ENCODE data around the gene MDFIC. TPM values are rescaled to one million over a fixed set of nuclear protein-coding genes. Genes with fewer than 3 reads are reported as not detected.

MDFIC gene
- total and polyA plus RNA-seq, 2 experiments from 2014 or later: 3.0 to 5.2 TPM

GRCh38 chr7:114937446-114937845, 15.6 kb downstream of the MDFIC start:
- Mint-ChIP-seq H3K4me3 (no peak overlapping the region), H3K4me1 (peaks cover 13% of the 10 kb centered on the region; the same call in 2 of the 3 replicates), H3K9me3 (no peaks in the 10 kb centered on the region), H3K27me3 (ENCODE audit: insufficient read depth, low read depth, poor library complexity) (no peaks in the 10 kb centered on the region), H3K36me3 (ENCODE audit: low read depth) (no peaks in the 10 kb centered on the region), H3K27ac (no peak overlapping the region)
- ATAC-seq (no peak), DNase-seq (ENCODE audit: low spot score) (no peak)
- H3K4me2 ChIP-seq: no peak overlapping the region
- H3F3A ChIP-seq (replicated peaks; ENCODE audit: low read depth): no peaks in the 10 kb centered on the region
- no peaks in the 10 kb centered on the region for H3K27me3 ChIP-seq (ENCODE audit: insufficient read depth)
- no peaks in the 10 kb centered on the region for H3K36me3 ChIP-seq (ENCODE audit: insufficient read depth)
- H3K4me1 ChIP-seq (ENCODE audit: insufficient read depth): no peaks in the 10 kb centered on the region
- H3K4me3 ChIP-seq: no peak overlapping the region
- no peak overlapping the region for H2AFZ ChIP-seq
- no peaks in the 10 kb centered on the region for H4K20me1 ChIP-seq (replicated peaks; ENCODE audit: insufficient read depth)
- TF ChIP-seq NANOG (IDR thresholded peaks at IDR 0.05; ENCODE audit: borderline replicate concordance): no peak
- no peak for TF ChIP-seq ZNF331 (CRISPR knock-in tag; IDR thresholded peaks at IDR 0.05; ENCODE audit: low read depth)
- TF ChIP-seq CREB1 (CRISPR knock-in tag; IDR thresholded peaks at IDR 0.05; ENCODE audit: low read depth): no peak
- TF ChIP-seq, protein P1, sequence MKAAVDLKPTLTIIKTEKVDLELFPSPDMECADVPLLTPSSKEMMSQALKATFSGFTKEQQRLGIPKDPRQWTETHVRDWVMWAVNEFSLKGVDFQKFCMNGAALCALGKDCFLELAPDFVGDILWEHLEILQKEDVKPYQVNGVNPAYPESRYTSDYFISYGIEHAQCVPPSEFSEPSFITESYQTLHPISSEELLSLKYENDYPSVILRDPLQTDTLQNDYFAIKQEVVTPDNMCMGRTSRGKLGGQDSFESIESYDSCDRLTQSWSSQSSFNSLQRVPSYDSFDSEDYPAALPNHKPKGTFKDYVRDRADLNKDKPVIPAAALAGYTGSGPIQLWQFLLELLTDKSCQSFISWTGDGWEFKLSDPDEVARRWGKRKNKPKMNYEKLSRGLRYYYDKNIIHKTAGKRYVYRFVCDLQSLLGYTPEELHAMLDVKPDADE (IDR thresholded peaks at IDR 0.05): no peak
- TF ChIP-seq EZH2phosphoT487 (IDR thresholded peaks at IDR 0.05; ENCODE audit: unreplicated experiment): no peak
- no peak for TF ChIP-seq POLR2AphosphoS5 (IDR thresholded peaks at IDR 0.05; ENCODE audit: low read depth)
- TF ChIP-seq ZNF114 (CRISPR knock-in tag; IDR thresholded peaks at IDR 0.05): no peak
- no peak for TF ChIP-seq JUNB (IDR thresholded peaks at IDR 0.05; ENCODE audit: unreplicated experiment)
- TF ChIP-seq EZH2 (IDR thresholded peaks at IDR 0.05; ENCODE audit: low read depth, unreplicated experiment): no peak
- TF ChIP-seq REST (IDR thresholded peaks at IDR 0.05; ENCODE audit: unreplicated experiment): no peak
- TF ChIP-seq, protein P2, sequence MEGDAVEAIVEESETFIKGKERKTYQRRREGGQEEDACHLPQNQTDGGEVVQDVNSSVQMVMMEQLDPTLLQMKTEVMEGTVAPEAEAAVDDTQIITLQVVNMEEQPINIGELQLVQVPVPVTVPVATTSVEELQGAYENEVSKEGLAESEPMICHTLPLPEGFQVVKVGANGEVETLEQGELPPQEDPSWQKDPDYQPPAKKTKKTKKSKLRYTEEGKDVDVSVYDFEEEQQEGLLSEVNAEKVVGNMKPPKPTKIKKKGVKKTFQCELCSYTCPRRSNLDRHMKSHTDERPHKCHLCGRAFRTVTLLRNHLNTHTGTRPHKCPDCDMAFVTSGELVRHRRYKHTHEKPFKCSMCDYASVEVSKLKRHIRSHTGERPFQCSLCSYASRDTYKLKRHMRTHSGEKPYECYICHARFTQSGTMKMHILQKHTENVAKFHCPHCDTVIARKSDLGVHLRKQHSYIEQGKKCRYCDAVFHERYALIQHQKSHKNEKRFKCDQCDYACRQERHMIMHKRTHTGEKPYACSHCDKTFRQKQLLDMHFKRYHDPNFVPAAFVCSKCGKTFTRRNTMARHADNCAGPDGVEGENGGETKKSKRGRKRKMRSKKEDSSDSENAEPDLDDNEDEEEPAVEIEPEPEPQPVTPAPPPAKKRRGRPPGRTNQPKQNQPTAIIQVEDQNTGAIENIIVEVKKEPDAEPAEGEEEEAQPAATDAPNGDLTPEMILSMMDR (conservative IDR thresholded peaks at IDR 0.05; ENCODE audit: low read depth in 2 of 2): no peak
- TF ChIP-seq STAT1 (IDR thresholded peaks at IDR 0.05; ENCODE audit: unreplicated experiment): no peak
- TF ChIP-seq, protein P3, sequence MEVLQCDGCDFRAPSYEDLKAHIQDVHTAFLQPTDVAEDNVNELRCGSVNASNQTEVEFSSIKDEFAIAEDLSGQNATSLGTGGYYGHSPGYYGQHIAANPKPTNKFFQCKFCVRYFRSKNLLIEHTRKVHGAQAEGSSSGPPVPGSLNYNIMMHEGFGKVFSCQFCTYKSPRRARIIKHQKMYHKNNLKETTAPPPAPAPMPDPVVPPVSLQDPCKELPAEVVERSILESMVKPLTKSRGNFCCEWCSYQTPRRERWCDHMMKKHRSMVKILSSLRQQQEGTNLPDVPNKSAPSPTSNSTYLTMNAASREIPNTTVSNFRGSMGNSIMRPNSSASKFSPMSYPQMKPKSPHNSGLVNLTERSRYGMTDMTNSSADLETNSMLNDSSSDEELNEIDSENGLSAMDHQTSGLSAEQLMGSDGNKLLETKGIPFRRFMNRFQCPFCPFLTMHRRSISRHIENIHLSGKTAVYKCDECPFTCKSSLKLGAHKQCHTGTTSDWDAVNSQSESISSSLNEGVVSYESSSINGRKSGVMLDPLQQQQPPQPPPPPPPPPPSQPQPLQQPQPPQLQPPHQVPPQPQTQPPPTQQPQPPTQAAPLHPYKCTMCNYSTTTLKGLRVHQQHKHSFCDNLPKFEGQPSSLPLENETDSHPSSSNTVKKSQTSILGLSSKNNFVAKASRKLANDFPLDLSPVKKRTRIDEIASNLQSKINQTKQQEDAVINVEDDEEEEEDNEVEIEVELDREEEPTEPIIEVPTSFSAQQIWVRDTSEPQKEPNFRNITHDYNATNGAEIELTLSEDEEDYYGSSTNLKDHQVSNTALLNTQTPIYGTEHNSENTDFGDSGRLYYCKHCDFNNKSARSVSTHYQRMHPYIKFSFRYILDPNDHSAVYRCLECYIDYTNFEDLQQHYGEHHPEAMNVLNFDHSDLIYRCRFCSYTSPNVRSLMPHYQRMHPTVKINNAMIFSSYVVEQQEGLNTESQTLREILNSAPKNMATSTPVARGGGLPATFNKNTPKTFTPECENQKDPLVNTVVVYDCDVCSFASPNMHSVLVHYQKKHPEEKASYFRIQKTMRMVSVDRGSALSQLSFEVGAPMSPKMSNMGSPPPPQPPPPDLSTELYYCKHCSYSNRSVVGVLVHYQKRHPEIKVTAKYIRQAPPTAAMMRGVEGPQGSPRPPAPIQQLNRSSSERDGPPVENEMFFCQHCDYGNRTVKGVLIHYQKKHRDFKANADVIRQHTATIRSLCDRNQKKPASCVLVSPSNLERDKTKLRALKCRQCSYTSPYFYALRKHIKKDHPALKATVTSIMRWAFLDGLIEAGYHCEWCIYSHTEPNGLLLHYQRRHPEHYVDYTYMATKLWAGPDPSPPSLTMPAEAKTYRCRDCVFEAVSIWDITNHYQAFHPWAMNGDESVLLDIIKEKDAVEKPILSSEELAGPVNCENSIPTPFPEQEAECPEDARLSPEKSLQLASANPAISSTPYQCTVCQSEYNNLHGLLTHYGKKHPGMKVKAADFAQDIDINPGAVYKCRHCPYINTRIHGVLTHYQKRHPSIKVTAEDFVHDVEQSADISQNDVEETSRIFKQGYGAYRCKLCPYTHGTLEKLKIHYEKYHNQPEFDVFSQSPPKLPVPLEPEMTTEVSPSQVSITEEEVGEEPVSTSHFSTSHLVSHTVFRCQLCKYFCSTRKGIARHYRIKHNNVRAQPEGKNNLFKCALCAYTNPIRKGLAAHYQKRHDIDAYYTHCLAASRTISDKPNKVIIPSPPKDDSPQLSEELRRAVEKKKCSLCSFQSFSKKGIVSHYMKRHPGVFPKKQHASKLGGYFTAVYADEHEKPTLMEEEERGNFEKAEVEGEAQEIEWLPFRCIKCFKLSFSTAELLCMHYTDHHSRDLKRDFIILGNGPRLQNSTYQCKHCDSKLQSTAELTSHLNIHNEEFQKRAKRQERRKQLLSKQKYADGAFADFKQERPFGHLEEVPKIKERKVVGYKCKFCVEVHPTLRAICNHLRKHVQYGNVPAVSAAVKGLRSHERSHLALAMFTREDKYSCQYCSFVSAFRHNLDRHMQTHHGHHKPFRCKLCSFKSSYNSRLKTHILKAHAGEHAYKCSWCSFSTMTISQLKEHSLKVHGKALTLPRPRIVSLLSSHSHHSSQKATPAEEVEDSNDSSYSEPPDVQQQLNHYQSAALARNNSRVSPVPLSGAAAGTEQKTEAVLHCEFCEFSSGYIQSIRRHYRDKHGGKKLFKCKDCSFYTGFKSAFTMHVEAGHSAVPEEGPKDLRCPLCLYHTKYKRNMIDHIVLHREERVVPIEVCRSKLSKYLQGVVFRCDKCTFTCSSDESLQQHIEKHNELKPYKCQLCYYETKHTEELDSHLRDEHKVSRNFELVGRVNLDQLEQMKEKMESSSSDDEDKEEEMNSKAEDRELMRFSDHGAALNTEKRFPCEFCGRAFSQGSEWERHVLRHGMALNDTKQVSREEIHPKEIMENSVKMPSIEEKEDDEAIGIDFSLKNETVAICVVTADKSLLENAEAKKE (CRISPR knock-in tag; IDR thresholded peaks at IDR 0.05): no peak
- no peaks in the 10 kb centered on the region; the same call in 1 of the 2 replicates for H3K9me2 ChIP-seq (ENCODE audit: insufficient read depth)
- no peak overlapping the region for H3K27ac ChIP-seq (ENCODE audit: low read depth)
- no peaks in the 10 kb centered on the region for H3K79me2 ChIP-seq (replicated peaks; ENCODE audit: insufficient read depth)
